Stimulated activated CD8-positive, alpha-beta memory T cell treated with anti-CD3 and anti-CD28 coated beads, Interleukin-12 subunit alpha, Interleukin-12 subunit beta, amount 100 ng/mL, for 4 hours (primary cell): ENCODE measurements around the gene KLC1.

Experiments
- DNase-seq: peaks from one replicate; pipeline ENCODE4 v3.0.0-alpha.2; 2020; ENCODE audit warnings: low read depth

KLC1 gene

DNA sequence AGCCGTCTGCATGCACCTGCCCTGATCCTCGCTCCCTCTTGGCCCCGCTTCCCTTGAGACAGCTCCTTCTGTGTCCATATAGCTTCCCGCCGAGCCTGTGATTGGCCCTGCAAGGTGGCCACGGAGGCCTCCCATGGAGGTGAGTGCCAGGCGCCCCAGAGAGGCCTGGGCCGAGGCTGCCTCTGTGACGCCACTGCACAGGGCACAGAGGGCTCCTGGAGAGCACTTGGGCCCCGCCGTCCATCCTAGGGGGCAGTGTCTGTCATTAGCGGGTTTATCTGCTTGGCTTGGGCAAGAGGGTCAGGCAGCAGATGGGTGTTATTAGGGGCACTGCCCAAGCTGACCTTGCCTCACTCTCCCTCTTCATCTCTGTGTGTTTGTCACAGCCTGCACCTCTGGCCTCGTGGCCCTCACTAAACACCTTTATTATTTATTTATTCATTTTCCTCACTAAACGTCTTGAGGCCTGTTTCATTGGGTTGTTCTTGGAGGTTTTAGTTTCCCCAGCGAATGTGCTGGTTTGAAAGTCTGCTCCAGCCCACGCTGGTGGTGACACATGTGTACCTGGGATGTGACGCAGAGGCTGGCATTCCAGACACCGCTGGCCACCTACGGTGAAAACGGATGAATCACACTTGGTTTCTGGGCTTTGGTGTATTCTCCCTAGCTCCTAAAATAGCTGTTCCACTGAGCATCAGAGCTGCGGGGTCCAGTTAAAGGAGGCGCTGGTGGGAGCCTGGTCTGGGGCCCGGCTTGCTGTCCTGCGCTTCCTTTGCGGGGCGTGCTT, 92.5 kb downstream of the KLC1 start:
- no peak for DNase-seq

DNA sequence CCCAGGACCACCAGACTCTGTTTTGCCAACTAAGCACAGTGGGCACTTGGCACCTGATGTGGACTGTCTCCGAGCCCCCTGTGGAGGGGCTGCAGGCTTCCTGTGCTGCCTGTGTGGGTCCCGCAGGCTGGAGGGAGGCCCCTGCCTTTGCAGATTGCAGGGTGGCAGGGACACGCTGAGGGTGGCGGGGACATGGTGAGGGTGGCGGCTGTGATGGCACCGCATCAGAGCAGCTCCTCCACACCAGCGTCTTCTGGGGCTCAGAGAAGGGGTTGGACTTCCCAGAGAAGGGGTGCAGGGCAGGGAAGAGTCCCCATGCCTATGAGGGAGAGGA, 94.7 kb downstream of the KLC1 start:
- DNase-seq = no peak

DNA sequence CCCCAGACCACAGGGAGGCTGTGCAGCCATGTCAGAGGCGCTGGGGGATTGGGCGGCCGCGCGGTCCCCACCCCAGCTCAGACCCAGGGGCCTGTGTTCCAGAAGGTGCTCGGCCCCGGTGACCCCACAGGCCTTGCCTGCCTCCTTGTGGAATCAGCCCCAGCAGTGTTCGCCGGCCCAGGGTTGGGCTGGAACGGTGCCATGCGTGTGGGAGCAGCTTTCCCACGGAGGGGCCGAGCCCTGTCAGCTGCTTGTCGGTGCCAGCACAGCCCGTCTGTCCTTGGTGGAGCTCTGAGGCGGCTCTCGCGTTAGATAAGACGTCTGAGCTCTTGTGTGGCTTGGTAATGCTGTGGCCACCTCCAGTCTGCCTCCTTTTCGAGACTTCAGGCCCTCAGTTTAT, 95.1 kb downstream of the KLC1 start:
- DNase-seq = no peak

DNA sequence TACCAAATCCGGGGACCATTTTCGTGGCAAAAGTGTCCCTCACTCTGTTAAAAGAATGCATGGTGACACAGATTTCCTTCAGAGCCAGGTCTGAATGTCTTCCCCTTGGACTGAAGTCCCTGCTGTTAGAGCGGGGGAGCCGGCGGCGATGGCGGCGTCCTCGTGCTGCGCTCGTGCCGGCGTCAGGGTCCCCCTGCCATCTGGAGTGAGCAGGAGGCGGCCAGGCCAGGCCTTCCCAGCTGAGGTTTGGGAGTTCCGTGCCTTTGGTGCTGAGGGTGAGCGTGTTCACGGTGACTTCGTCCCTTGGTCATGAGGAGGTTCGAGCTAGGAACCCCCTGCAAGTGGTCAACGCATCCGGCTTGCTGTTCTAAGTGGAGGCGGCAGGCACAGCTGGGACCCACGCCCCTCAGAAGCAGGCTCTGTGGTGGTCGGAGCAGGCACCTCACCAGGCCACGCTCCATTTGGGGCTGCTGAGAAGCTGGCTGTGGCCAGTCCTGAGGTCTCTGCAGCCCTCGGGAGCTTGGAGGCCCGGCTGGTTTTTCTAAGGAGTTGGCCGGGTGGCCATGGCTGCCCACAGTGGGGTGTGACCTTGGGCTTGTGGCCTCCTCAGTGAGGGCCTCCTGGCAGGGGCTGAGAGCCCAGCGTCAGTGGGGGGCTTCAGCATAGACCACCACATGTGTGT, 96.1 kb downstream of the KLC1 start:
- no peak for DNase-seq

DNA sequence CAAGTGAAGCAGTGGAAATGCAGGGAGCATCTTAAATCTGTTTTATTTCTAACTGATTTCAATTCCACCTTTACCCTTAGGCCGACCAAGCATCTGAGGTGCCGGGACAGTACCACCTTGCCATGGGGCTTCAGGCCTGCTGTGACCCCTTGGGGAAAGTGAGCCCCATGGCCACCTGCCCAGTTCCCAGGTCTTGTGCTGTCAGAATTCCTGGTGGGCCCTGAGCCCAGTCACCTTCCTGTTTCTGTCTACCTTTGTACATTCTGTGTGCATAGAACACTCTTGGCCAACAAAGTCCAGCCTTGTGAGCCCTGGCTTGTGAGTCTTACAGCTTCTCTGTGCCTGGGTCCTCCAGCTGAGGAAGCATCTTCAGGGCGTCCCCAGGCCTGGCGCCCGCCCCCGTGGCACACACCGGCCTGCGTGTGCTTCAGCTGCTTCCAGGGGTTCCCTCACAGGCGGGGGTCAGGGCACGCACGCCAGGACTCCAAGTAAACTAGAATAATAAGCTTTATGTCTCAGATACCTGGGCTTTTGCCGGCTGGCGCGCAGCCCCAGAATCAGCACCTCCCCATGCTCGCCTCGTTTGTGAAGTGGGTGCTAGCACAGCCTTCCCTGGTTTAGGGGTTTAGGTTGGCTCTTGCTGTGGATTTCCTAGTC, 96.9 kb downstream of the KLC1 start:
- no peak for DNase-seq

DNA sequence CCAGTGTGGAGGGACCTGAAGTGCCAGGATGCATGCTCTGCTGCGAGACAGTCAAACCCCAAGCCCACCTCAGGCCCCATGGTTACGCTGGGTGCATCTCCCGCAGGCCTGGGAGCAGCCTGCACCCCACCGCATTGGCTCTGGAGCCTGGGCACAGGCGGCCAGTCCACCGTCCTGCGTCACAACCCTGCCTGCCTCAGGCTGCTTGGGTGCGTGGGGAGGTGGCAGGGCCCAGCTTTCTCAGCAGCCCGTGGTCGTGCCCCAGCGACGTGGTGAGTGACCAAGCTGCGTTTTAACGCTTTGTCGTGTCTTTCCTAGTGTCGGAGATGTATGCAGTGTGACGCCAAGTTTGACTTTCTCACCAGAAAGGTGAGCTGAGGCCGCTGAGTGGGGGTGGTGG, 97.5 kb downstream of the KLC1 start:
- no peak for DNase-seq

DNA sequence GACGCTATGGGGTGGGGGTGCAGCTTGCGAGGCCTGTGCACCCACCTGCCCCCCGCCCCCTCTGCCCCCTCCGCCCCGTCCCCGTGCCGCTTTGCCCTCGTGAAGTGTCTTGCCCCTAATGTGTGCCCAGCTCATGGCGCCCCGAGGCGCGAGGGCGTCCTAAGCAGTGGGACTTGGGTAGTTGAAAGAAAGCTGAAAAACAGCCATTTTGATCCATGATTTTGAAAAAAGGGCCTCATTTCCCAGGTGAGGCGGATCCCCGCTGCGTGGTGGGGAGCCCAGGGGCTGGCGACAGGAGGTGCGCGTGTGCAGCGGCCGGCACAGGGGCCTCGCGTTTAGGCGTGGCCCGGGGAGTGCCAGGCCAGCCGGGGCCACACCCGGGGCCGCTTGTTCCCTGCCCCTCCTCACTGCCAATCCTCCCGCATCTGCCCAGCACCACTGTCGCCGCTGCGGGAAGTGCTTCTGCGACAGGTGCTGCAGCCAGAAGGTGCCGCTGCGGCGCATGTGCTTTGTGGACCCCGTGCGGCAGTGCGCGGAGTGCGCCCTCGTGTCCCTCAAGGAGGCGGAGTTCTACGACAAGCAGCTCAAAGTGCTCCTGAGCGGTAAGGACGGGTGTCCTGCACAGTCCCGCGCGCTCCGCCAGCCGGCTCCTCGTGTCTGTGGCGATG, 98.4 kb downstream of the KLC1 start:
- no peak for DNase-seq

DNA sequence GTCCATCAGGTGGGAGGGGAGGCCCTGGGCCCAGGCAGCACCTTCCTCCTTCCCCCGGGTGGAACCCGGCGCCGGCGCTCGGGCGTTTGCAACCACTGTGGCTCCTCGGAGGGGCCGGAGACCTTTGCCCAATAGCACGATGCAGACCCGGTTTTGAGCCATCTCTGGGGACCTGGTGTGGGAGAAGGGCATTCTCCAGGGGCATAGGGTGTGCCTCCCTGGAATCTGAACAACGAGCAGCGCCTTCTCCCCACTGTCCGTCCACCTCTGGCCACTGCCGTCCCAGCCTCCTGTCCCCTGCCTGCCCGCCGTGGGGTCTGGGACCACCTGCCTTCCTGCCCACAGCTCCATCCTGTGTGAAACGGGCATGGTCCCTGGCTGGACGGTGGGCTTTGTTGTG, 99.1 kb downstream of the KLC1 start:
- DNase-seq = no peak

DNA sequence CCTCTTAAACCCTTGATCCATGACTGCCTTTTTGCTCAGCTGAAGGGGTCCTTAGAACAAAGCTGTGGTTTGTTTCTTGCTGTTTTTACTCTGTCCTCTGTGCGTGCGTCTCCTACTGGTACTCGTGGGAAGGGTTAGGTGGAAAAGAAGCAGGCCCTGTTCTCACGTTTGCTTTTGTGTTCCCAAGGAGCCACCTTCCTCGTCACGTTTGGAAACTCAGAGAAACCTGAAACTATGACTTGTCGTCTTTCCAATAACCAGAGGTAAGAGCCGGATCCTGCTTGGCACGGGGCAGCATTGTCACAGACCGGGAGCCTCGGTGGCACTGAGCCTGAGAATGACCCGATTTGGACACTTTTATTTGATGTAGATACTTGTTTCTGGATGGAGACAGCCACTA, 99.7 kb downstream of the KLC1 start:
- DNase-seq = no peak

DNA sequence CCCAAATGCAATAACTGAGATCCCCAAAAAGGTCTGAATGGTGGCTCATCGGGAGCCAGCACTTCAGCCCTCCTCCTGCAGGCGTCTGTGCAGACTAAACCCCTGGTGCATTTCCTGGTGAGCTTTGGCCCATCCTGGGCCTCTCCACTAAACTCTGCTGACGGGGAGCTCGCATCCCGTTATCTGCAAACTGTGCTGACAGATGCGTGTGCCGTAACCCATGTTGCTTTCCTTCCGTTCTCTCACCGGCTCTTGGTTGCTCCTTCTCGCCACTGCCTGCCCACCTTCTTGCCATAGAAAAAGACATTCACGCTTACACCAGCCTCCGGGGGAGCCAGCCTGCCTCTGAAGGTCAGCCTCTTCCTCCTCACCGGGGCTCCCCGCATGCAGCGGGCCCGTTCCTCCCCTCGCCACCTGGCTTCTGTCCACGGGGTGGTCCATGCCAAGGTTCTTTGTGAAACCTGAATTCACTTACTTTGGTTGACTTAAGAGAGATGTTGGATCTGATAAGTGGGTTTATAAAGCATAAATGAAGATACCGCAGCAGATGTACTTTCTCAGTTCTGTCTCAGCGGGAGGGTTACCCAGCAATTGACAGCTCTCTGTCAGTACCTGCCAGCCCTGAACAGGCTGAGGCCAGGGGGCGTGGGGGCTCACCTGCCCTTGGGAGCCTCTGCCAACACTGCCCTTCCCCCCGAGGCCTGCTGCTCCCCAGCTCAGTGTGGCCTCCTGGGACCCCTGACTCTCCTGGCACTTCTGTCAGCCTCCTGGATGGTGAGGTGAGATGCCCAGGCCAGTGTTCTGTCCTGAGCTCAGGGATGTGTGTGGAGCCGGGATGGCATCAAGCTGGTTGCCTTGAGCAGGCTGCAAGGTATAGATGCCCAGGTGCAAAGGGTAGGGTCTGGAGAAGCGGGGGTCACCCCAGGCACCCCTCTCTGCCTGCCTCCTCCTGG, 100.8 kb downstream of the KLC1 start:
- DNase-seq = no peak

DNA sequence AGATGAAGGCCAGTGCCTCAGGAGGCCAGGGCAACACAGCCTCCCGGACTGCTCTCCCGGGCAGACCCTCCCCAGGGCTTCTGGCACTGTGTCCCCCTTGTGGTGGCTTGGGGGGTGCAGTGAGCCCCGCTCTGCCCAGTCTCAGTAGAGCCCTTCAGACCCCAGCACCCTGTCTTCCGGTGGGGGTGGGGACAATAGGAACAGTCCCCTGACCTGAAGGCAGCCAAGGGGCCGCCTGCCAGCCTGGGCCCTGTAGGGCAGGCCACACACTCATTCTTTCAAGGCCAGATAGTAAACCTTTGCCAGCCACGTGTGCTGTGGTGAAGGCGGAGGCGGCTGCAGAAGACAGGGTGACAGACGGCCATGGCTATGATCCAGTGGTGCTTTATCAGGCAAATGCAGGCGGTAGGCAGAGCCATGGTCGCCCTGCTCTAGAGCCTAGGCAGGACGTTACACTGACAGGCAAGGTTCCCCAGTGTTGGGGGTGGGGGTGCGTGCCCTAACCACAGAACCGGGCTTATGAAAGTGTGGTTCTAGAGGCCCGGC, 101.6 kb downstream of the KLC1 start:
- no peak for DNase-seq

DNA sequence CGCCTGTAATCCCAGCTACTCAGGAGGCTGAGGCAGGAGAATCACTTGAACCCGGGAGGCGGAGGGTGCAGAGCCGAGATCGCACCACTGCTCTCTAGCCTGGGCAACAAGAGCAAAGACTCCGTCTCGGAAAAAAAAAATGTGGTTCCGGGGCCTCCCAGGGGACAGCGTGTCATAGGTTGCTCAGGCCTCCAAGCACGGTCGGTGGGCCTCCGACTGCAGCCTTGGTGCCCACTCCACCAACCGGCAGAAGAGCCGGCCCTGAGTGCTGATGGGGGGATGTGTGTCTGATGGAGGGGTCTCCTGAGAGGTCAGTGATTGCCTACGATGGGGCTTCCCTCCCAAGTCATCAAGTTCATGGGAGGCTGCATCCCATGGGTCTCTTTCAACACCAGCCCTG, 102.5 kb downstream of the KLC1 start:
- no peak for DNase-seq

DNA sequence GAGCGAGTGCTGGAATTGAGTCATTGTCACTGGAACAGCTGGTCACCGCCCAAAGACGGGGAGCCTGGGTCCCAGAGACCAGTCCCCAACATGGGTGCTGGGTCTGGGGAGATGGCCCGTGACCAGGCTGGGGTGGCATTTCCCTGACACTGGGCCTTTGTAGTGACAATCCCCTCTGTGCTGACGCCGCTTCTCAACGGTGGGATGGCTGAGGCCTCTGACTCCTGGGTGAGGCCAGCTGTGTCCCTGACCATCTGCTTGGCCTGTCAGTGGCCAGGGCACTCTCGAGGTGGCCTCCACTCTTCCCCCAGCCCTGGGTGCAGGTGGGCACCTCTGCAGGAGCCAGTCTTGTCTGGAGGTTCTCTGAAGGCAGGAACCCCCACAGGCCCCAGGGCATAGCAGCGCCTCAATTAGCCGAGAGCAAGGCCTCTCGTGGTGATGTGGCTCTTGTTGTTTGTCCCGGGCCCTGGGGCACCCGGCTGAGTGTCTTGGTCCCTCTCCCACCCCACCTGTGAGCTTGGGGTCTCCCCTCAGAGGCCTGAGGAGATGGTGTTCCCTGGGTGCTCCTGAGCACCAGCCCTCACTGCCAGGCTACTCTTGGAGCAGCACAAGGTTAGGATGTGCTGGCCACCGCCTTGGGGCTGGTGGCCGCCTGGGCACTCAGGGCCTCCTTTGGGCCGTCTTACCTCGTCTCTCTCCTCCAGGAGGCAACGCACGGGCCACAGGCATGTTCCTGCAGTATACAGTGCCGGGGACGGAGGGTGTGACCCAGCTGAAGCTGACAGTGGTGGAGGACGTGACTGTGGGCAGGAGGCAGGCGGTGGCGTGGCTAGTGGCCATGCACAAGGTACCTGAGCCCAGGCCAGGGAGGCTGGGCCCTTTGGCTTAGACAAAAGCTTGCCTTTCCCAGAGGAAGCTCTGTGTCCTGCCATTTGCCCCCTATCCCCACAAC, 103.2 kb downstream of the KLC1 start:
- no peak for DNase-seq

DNA sequence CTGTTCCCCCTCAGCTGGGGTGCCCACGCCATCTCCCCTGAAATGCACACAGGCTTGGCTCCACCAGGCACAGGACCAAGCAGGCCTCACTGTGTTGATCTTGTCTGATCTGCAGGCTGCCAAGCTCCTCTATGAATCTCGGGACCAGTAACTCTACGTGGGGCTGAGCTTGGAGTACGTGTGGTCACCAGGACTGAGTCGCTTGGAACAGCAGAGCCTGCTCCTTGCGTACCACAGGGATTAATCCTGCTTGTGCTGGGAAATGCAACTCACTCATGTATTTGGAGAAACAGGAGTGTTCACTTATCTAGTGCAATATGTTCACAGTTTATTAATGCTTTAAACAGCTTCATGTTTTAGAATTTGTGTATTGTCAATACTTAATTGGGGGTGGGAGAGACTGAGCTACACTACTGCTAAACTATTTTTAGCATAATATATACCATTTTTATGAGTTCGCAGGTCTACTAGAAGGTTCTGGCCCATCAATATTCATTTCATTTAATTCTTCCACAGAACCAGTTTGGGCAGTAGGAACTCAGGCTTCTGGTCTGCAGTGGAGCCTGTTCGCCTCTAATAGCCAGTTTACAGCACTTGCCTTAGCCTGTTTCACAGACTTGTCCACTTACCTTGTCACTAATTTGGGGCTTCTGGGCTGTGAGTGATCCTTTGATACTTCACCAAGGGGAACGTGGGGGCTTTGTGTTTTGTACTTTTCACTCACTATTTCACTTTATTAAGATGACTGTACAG, 104.0 kb downstream of the KLC1 start:
- no peak for DNase-seq

DNA sequence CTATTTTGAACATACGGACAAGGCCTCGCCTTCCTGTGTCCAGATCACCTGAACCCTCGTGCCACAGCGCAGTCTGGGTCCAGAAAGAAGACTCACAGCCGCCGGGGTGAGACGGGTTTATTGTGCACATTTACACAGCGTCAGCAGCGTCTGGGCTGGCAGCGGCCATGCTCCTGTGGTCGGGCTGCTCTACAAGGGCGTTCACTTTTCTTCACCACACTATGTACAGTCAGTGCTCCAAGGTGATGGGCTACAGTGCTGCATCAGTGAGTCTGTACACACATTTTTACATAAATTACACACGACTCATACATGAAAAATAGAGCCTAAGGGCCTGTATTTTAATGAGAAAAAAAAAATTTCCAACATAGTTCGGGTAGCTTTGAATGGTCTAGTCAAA, 104.6 kb downstream of the KLC1 start:
- DNase-seq = no peak

DNA sequence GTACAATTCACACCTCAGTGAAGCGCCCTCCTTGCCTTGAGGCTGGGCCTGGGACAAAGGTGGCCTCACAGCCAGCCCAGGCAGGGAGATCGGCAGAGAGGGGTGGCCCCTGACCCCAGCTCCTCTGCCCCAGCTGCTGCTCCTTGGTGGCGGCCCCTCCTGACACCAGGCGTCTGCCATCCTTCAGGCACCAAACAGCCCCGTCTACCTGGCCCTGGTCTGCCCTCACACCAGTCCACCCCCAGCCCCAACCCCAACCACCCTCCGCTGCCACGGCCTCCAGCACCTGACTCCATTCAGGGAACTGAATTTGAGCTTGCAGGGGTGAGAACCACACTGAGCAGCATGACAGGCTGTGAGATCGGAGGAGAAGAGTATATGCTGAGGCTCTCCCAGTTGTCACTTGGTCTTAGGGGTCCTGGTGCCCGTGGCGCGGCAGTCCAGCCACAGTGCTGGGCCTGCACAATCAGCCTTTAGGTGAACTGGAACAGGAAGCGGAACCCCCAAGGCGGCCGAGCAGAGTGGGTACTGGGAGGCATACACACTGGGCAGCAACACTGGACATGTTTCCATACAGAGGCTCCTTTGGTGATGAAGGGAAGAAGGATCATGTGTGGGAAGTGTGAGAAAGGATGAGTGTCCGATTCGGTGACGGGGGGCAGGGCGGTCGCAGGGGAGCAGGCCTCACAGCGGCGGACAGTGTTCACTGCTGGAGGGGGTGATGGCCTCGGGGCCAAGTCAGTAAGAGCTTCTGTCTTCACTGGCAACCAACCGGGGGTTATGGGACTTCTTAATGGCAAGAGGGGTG, 105.3 kb downstream of the KLC1 start:
- no peak for DNase-seq

DNA sequence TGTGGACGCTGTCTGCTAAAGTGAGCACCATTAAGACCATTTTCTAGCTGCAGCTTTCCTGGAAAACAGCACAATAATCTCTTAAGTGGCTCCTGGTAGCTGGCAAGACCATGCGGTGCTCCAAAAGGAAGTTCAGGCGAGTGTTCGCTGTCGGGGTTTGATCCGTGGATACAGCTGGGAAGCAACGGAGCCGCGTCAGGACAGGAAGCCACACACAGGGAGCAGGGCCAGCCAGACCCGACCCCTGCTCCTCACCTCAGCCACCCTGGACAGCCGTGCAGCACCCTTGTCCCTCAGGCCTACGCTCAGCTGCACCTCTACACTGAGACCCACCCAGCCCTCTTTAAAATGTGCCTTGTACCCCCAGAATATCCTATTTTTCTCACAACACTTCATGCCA, 106.0 kb downstream of the KLC1 start:
- DNase-seq = no peak

DNA sequence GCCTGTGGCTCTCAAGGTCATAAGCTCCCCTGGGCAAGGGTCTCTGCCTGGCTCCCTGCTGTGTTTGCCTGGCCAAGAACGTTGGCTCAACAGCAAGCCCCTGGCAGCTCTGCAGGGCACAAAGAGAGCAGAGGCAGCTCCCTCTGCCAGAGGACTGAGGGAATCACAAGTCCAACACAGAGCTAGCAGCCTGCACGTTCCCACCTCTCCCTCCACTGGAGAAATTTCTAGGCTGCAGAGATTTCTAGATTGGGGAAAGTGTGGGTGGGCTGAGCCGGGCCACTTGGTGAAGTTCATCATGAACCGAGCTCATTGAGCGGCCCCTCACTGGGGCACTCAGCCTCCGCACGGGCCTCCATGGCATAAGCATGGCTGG, 106.4 kb downstream of the KLC1 start:
- DNase-seq = no peak
